Measurements from ENCODE around the gene SNTA1.
"Not testable (repeated sequence)": the region's sequence is repeated elsewhere in the genome, so short reads cannot be mapped to it uniquely, and the experiment has no call there.

Gene SNTA1

DNA sequence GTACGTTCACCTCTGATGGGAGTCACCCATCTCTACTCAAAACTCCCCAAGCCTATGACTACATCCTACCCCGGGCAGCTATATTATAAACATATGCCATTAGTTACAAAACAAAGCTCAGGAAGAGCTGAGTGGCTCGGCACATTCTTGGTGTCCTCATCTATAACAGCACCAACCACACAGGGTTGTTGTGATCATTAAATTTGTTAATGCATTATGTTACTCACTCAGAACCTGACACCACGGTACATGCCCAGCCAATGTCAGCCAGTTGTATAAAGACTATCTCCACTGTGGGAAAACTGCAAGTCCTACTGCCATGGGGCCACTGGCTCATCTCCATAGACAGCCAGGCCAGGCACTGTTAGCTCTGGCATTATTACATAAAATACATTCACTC, 50.0 kb downstream of the SNTA1 start:
- DNase-seq (ENCODE audit: low read depth in 2 of 2) = no peak

DNA sequence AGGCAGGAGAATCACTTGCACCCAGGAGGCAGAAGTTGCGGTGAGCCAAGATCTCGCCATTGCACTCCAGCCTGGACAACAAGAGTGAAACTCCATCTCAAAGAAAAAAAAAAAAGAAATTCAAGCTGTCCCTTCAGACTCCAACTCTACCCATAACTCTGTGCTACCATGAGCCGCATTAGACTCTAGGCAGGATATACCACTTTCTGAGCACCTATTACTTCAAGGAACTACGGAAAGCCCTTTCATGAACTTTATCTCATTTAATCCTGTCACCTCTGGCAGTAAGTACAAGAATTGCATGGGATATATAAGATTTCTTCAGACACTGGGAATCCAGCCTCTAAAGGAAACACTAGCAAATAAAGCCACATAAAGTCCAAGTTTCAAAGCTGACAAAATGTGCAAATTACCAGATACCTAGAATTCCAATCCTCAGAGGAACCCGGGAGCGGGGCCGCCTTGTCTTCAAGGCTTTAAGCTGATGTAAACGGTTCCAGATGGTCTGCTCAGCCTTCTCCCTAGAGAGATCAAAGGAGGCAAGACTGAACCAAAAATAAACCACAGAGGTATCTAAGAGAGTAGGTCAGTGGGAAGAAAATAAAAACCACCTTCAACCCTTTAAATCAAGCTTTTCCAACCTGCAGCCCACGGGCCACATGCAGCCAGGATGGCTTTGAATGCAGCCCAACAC, 51.7 kb downstream of the SNTA1 start:
- DNase-seq (ENCODE audit: low read depth in 2 of 2) = no peak

- DNase-seq (ENCODE audit: low read depth in 2 of 2) = not testable (repeated sequence)
Observed at GRCh38 chr20:33389326-33389725, 54.2 kb downstream of the SNTA1 start.

GRCh38 chr20:33388268-33388667, 55.3 kb downstream of the SNTA1 start:
- DNase-seq (ENCODE audit: low read depth in 2 of 2) = no peak

- no peak for DNase-seq (ENCODE audit: low read depth in 2 of 2)
Observed at GRCh38 chr20:33387177-33387576, 56.4 kb downstream of the SNTA1 start.

- no peak for DNase-seq (ENCODE audit: low read depth in 2 of 2)
Observed at GRCh38 chr20:33386673-33387072, 56.9 kb downstream of the SNTA1 start.

GRCh38 chr20:33377366-33377765, 66.2 kb downstream of the SNTA1 start:
- no peak for DNase-seq (ENCODE audit: low read depth in 2 of 2)

DNA sequence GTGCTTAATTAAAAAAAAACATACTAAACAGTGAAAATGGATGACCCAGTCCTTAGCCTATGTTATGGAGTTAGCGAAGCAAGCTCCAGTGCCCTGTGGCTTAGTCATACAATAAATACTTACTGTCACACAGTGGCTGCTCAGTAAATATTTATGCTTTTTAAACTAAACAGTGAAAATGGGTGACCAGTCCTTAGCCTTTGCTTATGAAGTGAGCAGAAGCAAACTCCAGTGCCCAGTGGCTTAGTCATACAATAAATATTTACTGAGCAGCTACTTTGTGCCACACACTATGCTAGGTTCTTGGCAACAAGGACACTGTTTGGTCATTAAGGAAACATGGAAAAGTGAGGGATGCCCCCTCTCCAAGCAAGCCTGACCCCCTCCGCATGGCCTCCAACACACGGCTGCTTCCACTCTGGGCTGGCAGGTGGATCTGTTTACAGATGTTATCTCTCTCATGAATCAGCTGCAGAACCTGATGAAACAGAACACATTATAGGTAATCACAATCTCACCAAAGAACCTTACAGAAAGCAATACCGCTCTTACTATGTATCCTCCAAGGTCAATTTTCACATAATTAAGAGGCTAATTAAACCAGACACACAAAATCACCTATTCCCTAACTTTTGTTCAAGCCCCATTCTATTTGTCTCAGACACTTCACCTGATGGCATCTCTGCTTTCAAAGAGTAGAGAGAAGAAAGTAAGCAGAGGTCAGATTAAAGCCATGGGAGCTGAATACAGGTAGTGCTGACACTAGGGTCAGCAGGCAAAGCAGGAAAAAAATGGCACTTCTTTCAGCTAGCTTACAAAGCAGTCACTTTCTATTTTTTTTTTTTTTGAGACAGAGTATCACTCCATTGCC, 69.6 kb downstream of the SNTA1 start:
- DNase-seq (ENCODE audit: low read depth in 2 of 2) = no peak

DNA sequence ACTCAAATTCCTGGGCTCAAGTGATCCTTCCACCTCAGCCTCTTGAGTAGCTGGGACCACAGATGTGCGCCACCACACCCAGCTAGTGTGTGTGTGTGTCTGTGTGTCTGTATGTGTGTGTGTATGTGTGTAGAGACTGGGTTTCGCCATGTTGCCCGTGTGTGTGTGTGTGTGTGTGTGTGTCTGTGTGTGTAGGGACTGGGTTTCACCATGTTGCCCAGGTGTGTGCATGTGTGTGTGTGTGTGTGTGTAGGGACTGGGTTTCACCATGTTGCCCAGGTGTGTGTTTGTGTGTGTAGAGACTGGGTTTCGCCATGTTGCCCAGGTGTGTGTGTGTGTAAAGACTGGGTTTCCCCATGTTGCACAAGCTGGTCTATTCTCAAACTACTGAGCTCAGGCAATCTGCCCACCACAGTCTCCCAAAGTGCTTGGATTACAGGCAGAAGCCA, 70.5 kb downstream of the SNTA1 start:
- no peak for DNase-seq (ENCODE audit: low read depth in 2 of 2)

DNA sequence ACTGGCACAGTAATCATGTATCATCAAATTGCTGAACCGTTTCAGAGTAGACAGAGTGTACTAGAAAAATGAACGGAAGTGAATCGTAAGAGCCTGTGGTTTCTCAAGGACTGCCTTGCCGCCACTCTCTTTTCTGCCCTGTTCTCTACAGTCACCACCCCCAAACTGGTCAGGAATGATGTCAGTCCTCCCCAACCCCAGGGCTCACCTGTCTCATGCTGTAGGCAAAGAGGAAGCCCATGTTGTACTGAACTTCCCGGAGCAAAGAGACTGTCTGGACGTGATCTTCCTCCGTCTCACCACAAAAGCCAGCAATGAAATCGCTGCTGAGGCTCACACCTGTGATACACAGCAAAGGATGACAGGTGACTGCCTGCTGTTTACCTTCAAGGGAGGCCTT, 73.3 kb downstream of the SNTA1 start:
- DNase-seq (ENCODE audit: low read depth in 2 of 2) = peak in 1 of 2 donors; percentile 41

DNA sequence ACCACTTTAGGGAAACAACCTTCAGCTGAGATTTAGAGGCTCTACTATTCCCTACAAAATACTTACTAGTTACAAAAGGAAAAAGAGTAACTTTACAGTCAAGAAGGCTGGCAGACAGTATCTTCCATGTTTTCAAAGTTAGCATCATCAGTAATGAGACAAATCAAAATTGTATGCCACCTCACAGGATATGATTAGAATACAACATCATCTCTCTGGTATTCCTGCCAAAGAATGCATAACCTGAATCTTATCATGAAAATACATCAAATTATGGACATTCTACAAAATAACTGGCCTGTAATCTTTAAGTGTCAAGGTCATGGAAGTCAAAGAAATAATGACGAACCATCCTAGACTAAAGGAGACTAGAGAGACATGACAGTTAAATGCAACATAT, 80.7 kb downstream of the SNTA1 start:
- DNase-seq (ENCODE audit: low read depth in 2 of 2) = no peak

DNA sequence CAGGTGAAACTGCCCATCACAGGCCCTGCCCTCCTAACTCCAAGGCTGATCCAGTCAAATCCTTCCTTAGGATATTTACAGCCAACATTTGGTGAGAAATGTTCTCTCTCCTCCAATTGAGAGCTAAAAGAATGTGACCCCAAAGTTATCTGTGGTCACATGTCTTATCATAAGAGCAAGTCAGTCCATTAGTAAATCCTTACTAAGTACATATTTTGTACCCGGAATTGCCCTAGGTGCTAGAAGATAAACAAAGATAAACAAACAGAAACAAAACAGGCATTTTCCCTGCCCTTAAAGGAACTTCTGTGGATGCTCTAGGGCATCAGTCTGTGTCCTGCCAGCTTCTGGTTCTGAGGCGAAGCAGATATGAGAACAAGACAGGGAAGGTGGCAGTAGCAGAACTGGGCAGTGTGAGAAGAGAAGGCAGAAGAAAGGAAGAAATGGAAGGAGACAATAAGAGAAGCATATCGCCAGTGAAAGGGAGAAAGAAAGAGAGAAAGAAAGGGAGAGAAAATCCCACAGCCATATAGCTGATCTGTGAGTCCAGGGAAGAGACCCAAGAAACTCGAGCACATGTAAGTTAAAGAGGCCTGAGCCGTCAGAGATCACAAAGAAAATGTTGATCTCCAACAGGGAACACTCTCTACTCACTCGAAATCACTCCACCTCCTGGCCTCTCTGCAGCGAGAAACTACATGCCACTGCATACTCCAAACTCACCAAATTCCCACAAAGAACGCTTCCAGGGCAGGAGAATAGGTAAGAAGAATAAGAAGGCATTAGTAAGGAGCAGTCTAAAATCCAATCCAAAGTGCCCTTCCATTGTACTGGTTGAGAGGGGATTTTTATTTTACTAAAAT, 83.9 kb downstream of the SNTA1 start:
- DNase-seq (ENCODE audit: low read depth in 2 of 2) = no peak
